H9 (cell line): Measurements from ENCODE around the gene ZNF566. TPM values are rescaled to one million over a fixed set of nuclear protein-coding genes. Genes with fewer than 3 reads are reported as not detected.

ENCODE experiments used
- DNase-seq: peaks from one replicate; pipeline ENCODE4 v3.0.0-alpha.2; 2017
- H2AFZ ChIP-seq: one replicate; pipeline ENCODE4 v1.6.1; 2013; ENCODE audit warnings: mild to moderate bottlenecking, low read length, control low read depth, moderate library complexity
- H2AK5ac ChIP-seq: 2 replicates; pipeline ENCODE4 v1.6.1; 2013; ENCODE audit warnings: low read length, control low read depth, mixed read lengths; ENCODE audit not compliant: insufficient read length
- H2BK120ac ChIP-seq: one replicate; pipeline ENCODE4 v1.6.1; 2013; ENCODE audit warnings: low read depth, mild to moderate bottlenecking, low read length, control low read depth, inconsistent platforms; ENCODE audit not compliant: poor library complexity, severe bottlenecking
- H2BK12ac ChIP-seq: 2 replicates; pipeline ENCODE4 v1.6.1; 2013; ENCODE audit warnings: low read length, control low read depth, mixed read lengths, low read depth; ENCODE audit not compliant: insufficient read length
- H2BK15ac ChIP-seq: 2 replicates; pipeline ENCODE4 v1.6.1; 2013; ENCODE audit warnings: low read depth, low read length, control low read depth
- H2BK20ac ChIP-seq: one replicate; pipeline ENCODE4 v1.6.1; 2013; ENCODE audit warnings: low read depth, mild to moderate bottlenecking, low read length, control low read depth, inconsistent platforms; ENCODE audit not compliant: poor library complexity, severe bottlenecking
- H2BK5ac ChIP-seq: 2 replicates; pipeline ENCODE4 v1.6.1; 2013; ENCODE audit warnings: low read length, control low read depth, mixed read lengths; ENCODE audit not compliant: insufficient read length
- H3K14ac ChIP-seq: 2 replicates; pipeline ENCODE4 v1.6.1; 2013; ENCODE audit warnings: low read length, control low read depth; ENCODE audit not compliant: insufficient read depth
- H3K18ac ChIP-seq: 2 replicates; pipeline ENCODE4 v1.6.1; 2013; ENCODE audit warnings: low read depth, mild to moderate bottlenecking, mixed read lengths, low read length, control low read depth; ENCODE audit not compliant: insufficient read length
- H3K23ac ChIP-seq: 2 replicates; pipeline ENCODE4 v1.6.1; 2013; ENCODE audit warnings: low read length, control low read depth, mixed read lengths, low read depth; ENCODE audit not compliant: insufficient read length
- H3K23me2 ChIP-seq: 2 replicates; pipeline ENCODE4 v1.6.1; 2013; ENCODE audit warnings: low read depth, mild to moderate bottlenecking, mixed read lengths, low read length, control low read depth; ENCODE audit not compliant: insufficient read length, poor library complexity, severe bottlenecking
- H3K27ac ChIP-seq: 2 replicates; pipeline ENCODE4 v1.5.1; 2013; ENCODE audit warnings: low read length, control low read depth, mixed read lengths, low read depth; ENCODE audit not compliant: insufficient read length
- H3K27me3 ChIP-seq: 2 replicates; pipeline ENCODE4 v1.6.1; 2013; ENCODE audit warnings: low read length, control low read depth, inconsistent platforms; ENCODE audit not compliant: insufficient read depth
- H3K4ac ChIP-seq: 2 replicates; pipeline ENCODE4 v1.6.1; 2013; ENCODE audit warnings: low read depth, mild to moderate bottlenecking, control low read depth, inconsistent platforms, low read length, moderate library complexity
- H3K4me1 ChIP-seq: 2 replicates; pipeline ENCODE4 v1.6.1; 2013; ENCODE audit warnings: low read length, control low read depth, inconsistent platforms; ENCODE audit not compliant: insufficient read depth
- H3K4me2 ChIP-seq: 2 replicates; pipeline ENCODE4 v1.6.1; 2013; ENCODE audit warnings: low read length, control low read depth, mixed read lengths; ENCODE audit not compliant: insufficient read length, insufficient read depth
- H3K56ac ChIP-seq: 2 replicates; pipeline ENCODE4 v1.6.1; 2013; ENCODE audit warnings: low read depth, mild to moderate bottlenecking, mixed read lengths, low read length, control low read depth; ENCODE audit not compliant: insufficient read length
- H3K79me1 ChIP-seq: 2 replicates; pipeline ENCODE4 v1.6.1; 2013; ENCODE audit warnings: low read depth, mild to moderate bottlenecking, moderate library complexity, low read length, control low read depth, inconsistent platforms; ENCODE audit not compliant: insufficient read depth, poor library complexity, severe bottlenecking
- H3K79me2 ChIP-seq: 2 replicates; pipeline ENCODE4 v1.6.1; 2013; ENCODE audit warnings: low read length, control low read depth, inconsistent platforms; ENCODE audit not compliant: insufficient read depth
- H3K9ac ChIP-seq: 2 replicates; pipeline ENCODE4 v1.6.1; 2013; ENCODE audit warnings: low read length, control low read depth, mixed read lengths; ENCODE audit not compliant: insufficient read length; ENCODE audit errors: extremely low read depth
- H3K9me3 ChIP-seq: one replicate; pipeline ENCODE4 v1.6.1; 2013; ENCODE audit warnings: low read depth, low read length, inconsistent platforms; ENCODE audit not compliant: control insufficient read depth
- H3T11ph ChIP-seq: one replicate; pipeline ENCODE4 v1.6.1; 2013; ENCODE audit warnings: mild to moderate bottlenecking, low read length, control low read depth, inconsistent platforms
- H4K20me1 ChIP-seq: one replicate; pipeline ENCODE4 v1.6.1; 2013; ENCODE audit not compliant: control insufficient read depth, insufficient read length, insufficient read depth
- H4K5ac ChIP-seq: 2 replicates; pipeline ENCODE4 v1.6.1; 2013; ENCODE audit warnings: low read depth, mild to moderate bottlenecking, mixed read lengths, low read length, control low read depth; ENCODE audit not compliant: insufficient read length
- H4K8ac ChIP-seq: replicated peaks from 2 replicates; pipeline ENCODE4 v1.6.1; 2013; ENCODE audit warnings: low read length, control low read depth, mixed read lengths, low read depth; ENCODE audit not compliant: insufficient read length
- H4K91ac ChIP-seq: 2 replicates; pipeline ENCODE4 v1.6.1; 2013; ENCODE audit warnings: low read depth, mild to moderate bottlenecking, moderate library complexity, mixed read lengths, low read length, control low read depth; ENCODE audit not compliant: insufficient read length
- H3K27ac Mint-ChIP-seq, 3 experiments: 2 replicates in 2 of 3; 3 replicates in 1 of 3; pipeline ENCODE4 v1.8.0; 2020 to 2021; ENCODE audit warnings: mixed read lengths in 3 of 3, mild to moderate bottlenecking in 1 of 3, moderate library complexity in 1 of 3
- H3K27me3 Mint-ChIP-seq: 2 replicates; pipeline ENCODE4 v1.8.0; 2021; ENCODE audit warnings: low read depth, mild to moderate bottlenecking, moderate library complexity, mixed read lengths
- H3K36me3 Mint-ChIP-seq, 3 experiments: 2 replicates in 2 of 3; 3 replicates in 1 of 3; pipeline ENCODE4 v1.8.0; 2020 to 2021; ENCODE audit warnings: low read depth in 3 of 3, mixed read lengths in 3 of 3; ENCODE audit not compliant: insufficient read depth in 1 of 3
- H3K4me1 Mint-ChIP-seq, 2 experiments: 2 replicates each; pipeline ENCODE4 v1.8.0; 2020; ENCODE audit warnings: mixed read lengths in 2 of 2
- H3K4me3 Mint-ChIP-seq, 2 experiments: 2 replicates in 1 of 2; 3 replicates in 1 of 2; pipeline ENCODE4 v1.8.0; 2020 to 2021; ENCODE audit warnings: mild to moderate bottlenecking in 2 of 2, mixed read lengths in 2 of 2, moderate library complexity in 1 of 2
- H3K9me3 Mint-ChIP-seq, 2 experiments: 2 replicates in 1 of 2; 3 replicates in 1 of 2; pipeline ENCODE4 v1.8.0; 2020; ENCODE audit warnings: mild to moderate bottlenecking in 2 of 2, mixed read lengths in 2 of 2, moderate library complexity in 1 of 2
- WGBS: extraction: QIAGEN DNeasy Blood & Tissue Kit; methylation state at CpG from one replicate; pipeline ENCODE4 v1.1.7; 2013; ENCODE audit warnings: missing lambda C conversion rate, low lambda C conversion rate, mixed read lengths; ENCODE audit not compliant: insufficient read length; ENCODE audit errors: extremely low coverage; 5-methylcytosine and 5-hydroxymethylcytosine counted together
- total RNA-seq: library from RNA; stranded (reverse); gene quantifications from 2 replicates; pipeline ENCODE4 v1.2.1, GENCODE V29; 2021
- TF ChIP-seq, protein P1 (sequence below): fragments of 200-600 bp; sonication (generic); conservative IDR thresholded peaks from 3 replicates; pipeline ENCODE4 v1.8.0; 2021; ENCODE audit warnings: antibody characterized with exemption, mild to moderate bottlenecking

ZNF566 gene
- total RNA-seq, 1 experiment from 2014 or later = 18.0 TPM

DNA sequence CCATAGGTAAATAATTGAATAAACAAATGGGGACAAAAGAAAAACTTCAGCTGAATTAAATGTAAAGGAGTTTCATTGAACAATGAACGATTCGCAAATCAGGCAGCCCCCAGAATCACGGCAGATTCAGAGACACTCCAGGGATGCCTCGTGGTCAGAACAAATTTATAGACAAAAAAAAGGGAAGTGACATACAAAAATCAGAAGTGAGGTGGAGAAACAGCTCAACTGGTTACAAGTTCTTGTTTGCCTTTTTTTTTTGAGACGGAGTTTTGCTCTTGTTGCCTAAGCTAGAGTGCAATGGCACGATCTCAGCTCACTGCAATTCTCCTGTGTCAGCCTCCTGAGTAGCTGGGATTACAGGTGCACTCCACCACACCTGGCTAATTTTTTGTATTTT, 5.7 kb downstream of the ZNF566 start:
- Histone ChIP-seq H3K27ac (no peak overlapping the region), H4K91ac (no peak overlapping the region), H3K18ac (no peak overlapping the region), H3K4ac (no peak overlapping the region), H3K23me2 (peaks cover under 1% of the 10 kb centered on the region), H3K27me3 (no peaks in the 10 kb centered on the region), H4K5ac (no peak overlapping the region), H3K79me2 (no peaks in the 10 kb centered on the region; the same call in 1 of the 2 replicates), H2BK12ac (no peak overlapping the region), H2BK120ac (no peak overlapping the region), H3K79me1 (no peaks in the 10 kb centered on the region), H3K4me1 (no peaks in the 10 kb centered on the region), H2AK5ac (no peak overlapping the region), H3K56ac (no peak overlapping the region), H3K9me3 (no peaks in the 10 kb centered on the region), H4K20me1 (no peaks in the 10 kb centered on the region), H3K23ac (no peak overlapping the region), H2BK15ac (no peak overlapping the region), H2BK5ac (no peak overlapping the region), H2AFZ (no peak overlapping the region), H4K8ac (no peak overlapping the region), H3T11ph (no peak overlapping the region), H2BK20ac (no peak overlapping the region), H3K9ac (no peak overlapping the region), H3K14ac (no peak overlapping the region), H3K4me2 (no peak overlapping the region)
- H3K9me3 Mint-ChIP-seq = peaks cover 1 to 2% of the 10 kb centered on the region in 2 experiments; a peak in 1 of 5 replicates
- TF ChIP-seq, protein P1, sequence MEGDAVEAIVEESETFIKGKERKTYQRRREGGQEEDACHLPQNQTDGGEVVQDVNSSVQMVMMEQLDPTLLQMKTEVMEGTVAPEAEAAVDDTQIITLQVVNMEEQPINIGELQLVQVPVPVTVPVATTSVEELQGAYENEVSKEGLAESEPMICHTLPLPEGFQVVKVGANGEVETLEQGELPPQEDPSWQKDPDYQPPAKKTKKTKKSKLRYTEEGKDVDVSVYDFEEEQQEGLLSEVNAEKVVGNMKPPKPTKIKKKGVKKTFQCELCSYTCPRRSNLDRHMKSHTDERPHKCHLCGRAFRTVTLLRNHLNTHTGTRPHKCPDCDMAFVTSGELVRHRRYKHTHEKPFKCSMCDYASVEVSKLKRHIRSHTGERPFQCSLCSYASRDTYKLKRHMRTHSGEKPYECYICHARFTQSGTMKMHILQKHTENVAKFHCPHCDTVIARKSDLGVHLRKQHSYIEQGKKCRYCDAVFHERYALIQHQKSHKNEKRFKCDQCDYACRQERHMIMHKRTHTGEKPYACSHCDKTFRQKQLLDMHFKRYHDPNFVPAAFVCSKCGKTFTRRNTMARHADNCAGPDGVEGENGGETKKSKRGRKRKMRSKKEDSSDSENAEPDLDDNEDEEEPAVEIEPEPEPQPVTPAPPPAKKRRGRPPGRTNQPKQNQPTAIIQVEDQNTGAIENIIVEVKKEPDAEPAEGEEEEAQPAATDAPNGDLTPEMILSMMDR = no peak
- H3K4me3 Mint-ChIP-seq = no peak overlapping the region
- H3K27me3 Mint-ChIP-seq = no peaks in the 10 kb centered on the region
- WGBS = no CpG with 5 or more reads among the region's 6 CpGs
- no peak overlapping the region for H3K27ac Mint-ChIP-seq
- H3K4me1 Mint-ChIP-seq = peaks cover 9 to 18% of the 10 kb centered on the region in 2 experiments
- DNase-seq = no peak
- peaks cover 14 to 23% (median 17%) of the 10 kb centered on the region in 3 experiments for H3K36me3 Mint-ChIP-seq
